ENCODE measurements around the gene AUNIP. TPM values are rescaled to one million over a fixed set of nuclear protein-coding genes. Genes with fewer than 3 reads are reported as not detected.

Gene AUNIP
- total RNA-seq, 1 donor from 2014 or later, result not detected

GRCh38 chr1:25837262-25837875 is 21.9 kb downstream of the AUNIP start:
- Histone ChIP-seq H3K9me3 (replicated peaks) (no peaks in the 10 kb centered on the region), H3K4me1 (peaks cover 13% of the 10 kb centered on the region), H3K27ac (replicated peaks) (no peak overlapping the region), H3K4me3 (no peak overlapping the region), H3K27me3 (ENCODE audit: low read depth) (no peaks in the 10 kb centered on the region), H3K36me3 (peaks cover 19% of the 10 kb centered on the region)
- intact Hi-C loops (cut with micrococcal nuclease), result no loop called here
- no peak for DNase-seq
- peak; percentile 35 for TF ChIP-seq CTCF (IDR thresholded peaks at IDR 0.05; ENCODE audit: borderline replicate concordance)

- no peak for DNase-seq
- no peaks in the 10 kb centered on the region for H3K9me3 ChIP-seq (replicated peaks)
- no peaks in the 10 kb centered on the region for H3K27me3 ChIP-seq (ENCODE audit: low read depth)
- intact Hi-C loops (cut with micrococcal nuclease), result no loop called here
- no peak overlapping the region for H3K4me3 ChIP-seq
- peaks cover 26% of the 10 kb centered on the region for H3K36me3 ChIP-seq
- H3K27ac ChIP-seq (replicated peaks), result no peak overlapping the region
- no peak for TF ChIP-seq CTCF (IDR thresholded peaks at IDR 0.05; ENCODE audit: borderline replicate concordance)
- H3K4me1 ChIP-seq, result peaks cover 11% of the 10 kb centered on the region
These were observed 22.6 kb downstream of the AUNIP start for GRCh38 chr1:25836695-25837094.

- no peaks in the 10 kb centered on the region for H3K9me3 ChIP-seq (replicated peaks)
- no peak overlapping the region for H3K4me3 ChIP-seq
- intact Hi-C loops (cut with micrococcal nuclease), result no loop called here
- DNase-seq, result no peak
- H3K36me3 ChIP-seq, result peaks cover 44% of the 10 kb centered on the region
- TF ChIP-seq CTCF (IDR thresholded peaks at IDR 0.05; ENCODE audit: borderline replicate concordance), result no peak
- no peak overlapping the region for H3K27ac ChIP-seq (replicated peaks)
- H3K4me1 ChIP-seq, result peaks cover 15% of the 10 kb centered on the region
- H3K27me3 ChIP-seq (ENCODE audit: low read depth), result no peaks in the 10 kb centered on the region
These were observed 24.4 kb downstream of the AUNIP start for GRCh38 chr1:25834894-25835293.

GRCh38 chr1:25833158-25833557 is 26.1 kb downstream of the AUNIP start:
- Histone ChIP-seq H3K36me3 (peaks cover 61% of the 10 kb centered on the region), H3K27ac (replicated peaks) (no peak overlapping the region), H3K4me3 (no peak overlapping the region), H3K9me3 (replicated peaks) (no peaks in the 10 kb centered on the region), H3K27me3 (ENCODE audit: low read depth) (no peaks in the 10 kb centered on the region), H3K4me1 (peaks cover 27% of the 10 kb centered on the region)
- intact Hi-C loops (cut with micrococcal nuclease), result no loop called here
- DNase-seq, result no peak
- TF ChIP-seq CTCF (IDR thresholded peaks at IDR 0.05; ENCODE audit: borderline replicate concordance), result no peak

- Histone ChIP-seq H3K9me3 (replicated peaks) (no peaks in the 10 kb centered on the region), H3K27ac (replicated peaks) (no peak overlapping the region), H3K36me3 (peaks cover 68% of the 10 kb centered on the region), H3K27me3 (ENCODE audit: low read depth) (no peaks in the 10 kb centered on the region), H3K4me1 (peaks cover 27% of the 10 kb centered on the region), H3K4me3 (no peak overlapping the region)
- DNase-seq, result no peak
- intact Hi-C loops (cut with micrococcal nuclease), result no loop called here
- TF ChIP-seq CTCF (IDR thresholded peaks at IDR 0.05; ENCODE audit: borderline replicate concordance), result no peak
These were observed 26.8 kb downstream of the AUNIP start for GRCh38 chr1:25832336-25833037.
